GM18508 (cell line): ENCODE results near the gene RGS8.
A peak's percentile ranks its signal among the peaks of the same experiment; 100 is the strongest.

ENCODE experiments used
- ATAC-seq: cut with Tn5 transposase; IDR thresholded peaks from one replicate; pipeline ENCODE4 v1.9.1; 2021; ENCODE audit warnings: moderate number of reproducible peaks; ENCODE audit not compliant: insufficient read depth, unreplicated experiment

RGS8 gene

GRCh38 chr1:182674346-182675246 is 9.8 kb downstream of the RGS8 start:
- ATAC-seq: no peak

DNA sequence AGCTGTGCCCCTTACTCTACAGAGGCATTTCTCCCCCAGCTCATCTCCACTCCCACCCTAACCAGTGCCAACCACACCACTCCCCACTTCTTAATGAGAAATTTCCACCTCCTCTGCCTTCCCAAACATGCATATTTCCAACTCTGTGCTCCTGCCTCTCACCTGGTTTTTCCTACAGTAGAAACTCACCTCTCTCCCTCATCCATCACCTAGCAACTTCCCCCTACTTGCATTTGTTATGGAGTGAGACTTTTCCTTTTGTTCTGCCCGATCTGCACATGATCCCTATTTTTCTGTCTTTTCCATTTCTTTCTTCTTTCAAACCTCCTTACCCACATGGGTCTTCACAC is 11.9 kb downstream of the RGS8 start:
- no peak for ATAC-seq

DNA sequence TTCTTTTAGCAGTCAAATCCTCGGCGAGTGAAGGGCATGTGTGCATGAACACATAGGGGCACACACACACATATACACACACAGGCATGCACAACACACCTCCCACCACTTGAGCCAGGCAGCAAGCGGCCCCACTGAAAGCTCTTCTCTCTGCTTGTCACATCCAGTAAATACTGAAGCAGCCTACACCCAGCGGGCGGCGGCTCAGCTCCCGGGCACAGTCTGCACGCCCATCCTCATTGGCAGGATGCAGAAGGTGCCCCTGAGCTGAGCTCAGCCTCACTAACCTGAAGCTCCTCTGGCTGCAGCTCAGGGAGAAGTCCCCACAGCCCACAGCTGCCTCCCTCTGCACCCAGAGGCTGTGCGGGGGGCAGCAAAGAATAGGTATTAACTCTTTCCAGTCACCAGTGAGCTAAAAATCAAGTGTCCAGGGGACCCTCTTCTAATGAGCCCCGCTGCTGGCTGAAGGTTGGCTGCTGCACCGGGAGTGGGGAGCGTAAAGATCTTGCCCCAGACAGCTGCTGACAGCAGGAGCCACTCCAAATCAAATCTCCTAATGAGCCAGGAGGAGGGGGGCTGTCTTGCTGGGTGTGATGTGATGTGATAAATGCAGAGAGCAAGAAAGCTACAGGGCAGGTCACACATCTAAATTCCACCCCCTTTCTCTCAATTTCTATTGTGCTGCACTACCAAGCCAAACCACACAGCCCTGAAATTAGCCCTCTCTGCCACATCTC is 12.5 kb downstream of the RGS8 start:
- ATAC-seq: no peak

DNA sequence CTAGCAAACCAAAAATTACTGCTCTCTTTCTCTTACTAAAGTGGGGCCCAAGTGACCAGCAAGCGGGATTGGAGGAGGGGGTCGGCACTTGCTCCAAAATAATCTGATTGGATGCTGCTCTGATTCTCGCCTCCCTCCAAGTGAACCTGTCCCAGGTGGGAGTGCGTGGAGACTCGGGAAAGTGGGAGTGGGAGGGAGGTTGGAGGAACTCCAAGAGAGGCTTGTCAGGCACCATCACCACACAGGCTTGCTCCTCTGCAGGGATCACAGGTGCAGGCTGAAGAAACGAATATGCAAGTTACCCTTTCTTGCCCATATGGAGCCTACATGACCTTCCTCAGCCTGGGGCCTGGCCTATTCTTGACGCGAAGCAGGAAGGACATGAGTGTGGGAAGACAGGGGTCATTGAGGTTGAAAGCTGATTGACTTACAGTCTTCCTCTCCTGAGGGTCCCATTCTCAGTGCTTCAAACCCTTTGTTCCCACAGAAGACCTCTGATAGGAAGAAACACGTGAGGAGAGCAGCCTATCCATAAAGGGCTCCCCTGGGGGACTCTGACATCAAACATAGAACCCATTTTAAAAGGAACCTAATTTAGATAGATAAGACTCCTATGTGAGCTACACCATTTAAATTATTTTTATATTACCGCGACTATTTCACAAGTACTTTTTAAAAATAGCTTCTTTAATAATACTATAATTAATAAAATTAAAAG is 14.2 kb downstream of the RGS8 start:
- no peak for ATAC-seq

DNA sequence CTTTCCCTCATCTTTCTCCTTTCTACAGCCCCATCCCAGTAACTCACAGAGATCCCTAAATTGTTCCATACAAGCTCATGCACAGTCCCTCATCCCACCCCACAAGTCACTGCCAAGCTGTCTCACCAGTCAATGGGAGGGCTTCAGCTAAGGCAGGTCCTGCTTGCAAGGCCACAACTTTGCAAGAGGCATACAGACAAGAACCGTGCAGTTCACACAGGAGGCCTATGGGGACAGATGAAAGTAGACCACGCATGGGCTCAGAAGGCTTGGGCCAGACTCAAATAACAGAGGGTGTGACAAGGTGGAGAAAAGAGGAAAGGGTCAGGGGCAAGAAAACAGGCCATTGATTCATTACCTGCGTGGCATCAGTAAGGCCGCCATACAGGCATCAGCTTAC is 15.1 kb downstream of the RGS8 start:
- no peak for ATAC-seq

DNA sequence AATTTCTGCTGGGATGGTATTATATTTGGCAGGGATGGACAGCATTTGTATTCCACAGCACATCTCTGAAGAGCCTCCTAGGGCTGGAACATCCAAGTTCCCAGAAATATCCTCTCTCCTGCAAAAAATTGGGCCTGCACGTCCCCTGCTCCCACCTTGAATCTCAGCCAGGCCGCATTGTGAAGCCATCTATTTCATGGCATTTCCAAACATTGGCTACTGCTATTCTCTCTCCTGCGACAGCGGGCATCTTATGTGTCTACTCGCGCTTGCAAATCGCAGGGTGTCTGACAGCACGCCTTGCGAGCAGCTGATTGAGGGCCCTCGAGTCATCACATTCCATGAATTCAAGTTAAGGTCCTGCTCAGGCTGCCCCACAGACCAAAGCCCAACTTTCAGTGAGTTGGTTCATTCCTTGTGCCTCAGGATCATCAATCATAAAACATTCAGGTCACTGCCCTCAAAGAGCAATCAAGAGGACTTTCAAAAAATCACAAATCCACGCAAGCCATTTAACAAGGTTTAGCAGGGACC is 15.8 kb downstream of the RGS8 start:
- no peak for ATAC-seq

- ATAC-seq: no peak
Measured at GRCh38 chr1:182667848-182668505, 16.4 kb downstream of the RGS8 start.

DNA sequence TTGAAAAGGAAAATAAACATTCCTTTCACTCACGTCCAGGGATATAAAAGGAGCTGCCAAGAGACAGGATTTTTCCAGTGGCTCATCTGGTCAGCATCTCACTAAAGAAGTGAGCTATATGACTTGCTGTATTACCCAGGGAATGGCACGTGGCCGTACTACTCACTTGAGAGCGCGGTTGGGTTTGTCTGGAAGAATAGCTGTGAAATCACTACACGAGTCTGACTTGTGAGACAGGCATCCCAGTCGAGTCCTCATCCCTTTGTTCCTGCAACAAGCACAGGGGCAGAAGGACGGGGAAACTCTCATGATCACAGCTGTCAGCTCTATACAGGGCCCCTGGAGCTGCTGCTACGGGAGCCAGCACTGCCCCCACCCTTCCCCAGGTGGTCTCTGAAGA is 17.7 kb downstream of the RGS8 start:
- ATAC-seq: no peak

DNA sequence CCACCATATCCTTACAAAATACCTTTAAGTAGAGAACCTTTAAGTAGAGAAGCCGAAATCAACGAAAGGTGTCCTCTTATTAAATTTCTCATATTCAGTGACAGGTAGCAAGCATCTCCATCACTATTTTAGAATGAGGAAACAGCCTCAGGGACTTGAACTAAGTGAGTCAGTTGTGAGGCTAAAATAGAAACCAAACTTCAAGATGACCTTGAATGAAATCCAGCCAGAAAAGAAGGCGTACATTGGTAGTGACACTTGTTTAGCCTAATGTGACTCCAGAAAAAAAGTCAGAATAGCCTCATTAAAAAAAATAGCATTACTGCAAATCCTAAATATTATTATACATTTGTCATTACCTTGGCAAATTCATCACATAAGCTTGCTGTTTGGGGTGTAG is 20.1 kb downstream of the RGS8 start:
- ATAC-seq: no peak

- ATAC-seq: no peak
Measured at GRCh38 chr1:182662956-182663355, 21.4 kb downstream of the RGS8 start.

- ATAC-seq: no peak
Measured at GRCh38 chr1:182662121-182662890, 22.1 kb downstream of the RGS8 start.

DNA sequence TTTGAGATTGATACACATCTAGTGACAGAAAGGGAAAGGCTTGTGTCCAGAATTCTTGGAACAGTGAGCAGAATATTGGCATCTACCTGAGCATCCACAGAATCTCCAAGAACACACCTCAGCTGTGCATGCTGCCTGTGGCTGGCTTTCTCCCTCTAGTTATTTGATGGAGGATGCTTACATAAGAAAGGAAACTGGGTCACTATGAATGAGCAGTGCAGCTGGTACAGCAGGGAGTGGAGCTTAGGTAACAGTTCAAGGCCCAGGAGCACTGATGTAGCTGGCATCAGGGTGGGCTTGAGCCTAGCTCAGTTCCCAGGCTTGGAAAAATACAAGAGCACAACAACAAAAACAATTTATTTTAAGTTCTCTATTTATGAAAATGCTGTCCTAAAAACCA is 26.3 kb downstream of the RGS8 start:
- ATAC-seq: no peak

DNA sequence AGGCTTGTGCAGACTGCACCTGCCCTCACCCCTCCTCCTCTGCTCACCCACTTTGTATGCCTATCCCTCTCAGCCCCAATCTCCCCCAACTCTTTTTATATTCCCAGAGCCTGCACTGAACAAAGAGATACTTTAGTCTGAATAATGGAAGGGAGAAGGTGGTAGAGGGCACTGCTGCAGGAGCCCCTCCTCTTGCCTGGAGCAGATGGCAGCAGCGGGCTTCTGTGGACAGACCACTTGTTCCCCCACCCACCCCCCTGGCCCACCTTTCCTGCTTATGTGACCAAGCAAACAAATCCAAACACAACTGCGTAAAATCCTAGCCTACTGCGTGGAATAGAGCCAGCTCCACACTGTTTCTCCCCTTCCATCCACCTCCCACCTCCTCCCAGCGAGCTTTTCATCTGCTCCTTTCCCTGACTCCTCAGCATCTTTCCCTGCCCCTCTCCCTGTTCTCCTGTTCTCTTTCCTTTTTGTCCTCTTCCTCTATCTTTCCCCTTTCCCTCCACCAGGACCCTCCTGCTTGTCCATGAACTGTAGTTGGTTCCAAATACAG is 27.5 kb downstream of the RGS8 start:
- ATAC-seq: no peak

GRCh38 chr1:182653986-182654385 is 30.4 kb downstream of the RGS8 start:
- ATAC-seq: no peak

- no peak for ATAC-seq
Measured at GRCh38 chr1:182652933-182653332, 31.5 kb downstream of the RGS8 start.

GRCh38 chr1:182651339-182651724 is 33.1 kb downstream of the RGS8 start:
- no peak for ATAC-seq

- no peak for ATAC-seq
Measured at GRCh38 chr1:182650678-182651338, 33.6 kb downstream of the RGS8 start.

DNA sequence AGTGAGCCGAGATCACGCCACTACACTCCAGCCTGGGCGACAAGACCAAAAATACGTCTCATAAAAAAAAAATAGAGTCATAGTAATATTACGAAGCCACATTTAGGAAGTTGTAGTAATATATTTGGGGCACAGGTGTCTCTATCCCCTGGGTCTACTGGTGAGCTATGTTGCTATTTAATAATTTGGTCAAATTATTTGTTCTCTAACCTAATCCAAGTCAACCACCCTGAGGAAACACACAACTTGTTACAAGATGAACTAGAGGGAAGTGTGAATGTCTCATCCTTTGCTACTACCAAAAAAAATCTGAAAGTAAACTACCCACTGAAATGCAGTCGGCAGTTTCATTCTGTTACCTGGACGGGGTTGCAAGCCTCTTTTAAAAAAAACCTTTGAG is 35.3 kb downstream of the RGS8 start:
- peak; percentile 40 for ATAC-seq

- no peak for ATAC-seq
Measured at GRCh38 chr1:182646739-182647138, 37.6 kb downstream of the RGS8 start.
